Ishikawa (cell line): ENCODE results near the gene FUT4.

Experiments
- EGR1 ChIP-seq: IDR thresholded peaks from 2 replicates; pipeline ENCODE4 v1.6.1; 2012
- TAF1 ChIP-seq: IDR thresholded peaks from 2 replicates; pipeline ENCODE4 v1.6.1; 2012; ENCODE audit warnings: low read depth, mild to moderate bottlenecking
- ZBTB7A ChIP-seq: IDR thresholded peaks from 2 replicates; pipeline ENCODE4 v1.6.1; 2012; ENCODE audit warnings: low read depth
- TF ChIP-seq, protein P1 (sequence below): IDR thresholded peaks from 2 replicates; pipeline ENCODE4 v1.6.1; 2012; ENCODE audit warnings: low read depth, mild to moderate bottlenecking

DNA sequence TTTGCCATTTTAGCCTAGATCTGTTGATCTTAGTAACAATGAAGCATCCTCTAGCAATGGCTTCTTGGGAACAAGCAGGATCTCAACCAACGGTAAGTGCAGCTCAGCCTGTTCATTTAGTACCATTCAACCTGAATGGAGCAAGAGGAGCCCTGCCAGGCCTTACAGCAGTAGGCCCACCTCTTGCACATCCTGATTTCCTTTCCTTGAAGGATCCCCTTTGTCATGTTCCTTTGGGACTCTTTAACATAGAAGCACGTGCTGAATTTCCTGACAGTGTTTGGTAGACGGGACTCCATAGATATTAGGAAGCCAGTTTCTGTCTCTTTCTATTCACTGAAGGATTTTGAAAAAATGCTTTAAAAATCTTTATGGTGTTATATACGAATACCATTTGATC lies 25.0 kb downstream of the FUT4 start:
- no peak for TF ChIP-seq TAF1
- TF ChIP-seq, protein P1, sequence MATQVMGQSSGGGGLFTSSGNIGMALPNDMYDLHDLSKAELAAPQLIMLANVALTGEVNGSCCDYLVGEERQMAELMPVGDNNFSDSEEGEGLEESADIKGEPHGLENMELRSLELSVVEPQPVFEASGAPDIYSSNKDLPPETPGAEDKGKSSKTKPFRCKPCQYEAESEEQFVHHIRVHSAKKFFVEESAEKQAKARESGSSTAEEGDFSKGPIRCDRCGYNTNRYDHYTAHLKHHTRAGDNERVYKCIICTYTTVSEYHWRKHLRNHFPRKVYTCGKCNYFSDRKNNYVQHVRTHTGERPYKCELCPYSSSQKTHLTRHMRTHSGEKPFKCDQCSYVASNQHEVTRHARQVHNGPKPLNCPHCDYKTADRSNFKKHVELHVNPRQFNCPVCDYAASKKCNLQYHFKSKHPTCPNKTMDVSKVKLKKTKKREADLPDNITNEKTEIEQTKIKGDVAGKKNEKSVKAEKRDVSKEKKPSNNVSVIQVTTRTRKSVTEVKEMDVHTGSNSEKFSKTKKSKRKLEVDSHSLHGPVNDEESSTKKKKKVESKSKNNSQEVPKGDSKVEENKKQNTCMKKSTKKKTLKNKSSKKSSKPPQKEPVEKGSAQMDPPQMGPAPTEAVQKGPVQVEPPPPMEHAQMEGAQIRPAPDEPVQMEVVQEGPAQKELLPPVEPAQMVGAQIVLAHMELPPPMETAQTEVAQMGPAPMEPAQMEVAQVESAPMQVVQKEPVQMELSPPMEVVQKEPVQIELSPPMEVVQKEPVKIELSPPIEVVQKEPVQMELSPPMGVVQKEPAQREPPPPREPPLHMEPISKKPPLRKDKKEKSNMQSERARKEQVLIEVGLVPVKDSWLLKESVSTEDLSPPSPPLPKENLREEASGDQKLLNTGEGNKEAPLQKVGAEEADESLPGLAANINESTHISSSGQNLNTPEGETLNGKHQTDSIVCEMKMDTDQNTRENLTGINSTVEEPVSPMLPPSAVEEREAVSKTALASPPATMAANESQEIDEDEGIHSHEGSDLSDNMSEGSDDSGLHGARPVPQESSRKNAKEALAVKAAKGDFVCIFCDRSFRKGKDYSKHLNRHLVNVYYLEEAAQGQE = no peak
- TF ChIP-seq ZBTB7A = no peak
- TF ChIP-seq EGR1 = no peak
